NCI-H1417 (cell line): Measurements from ENCODE around the gene FBXL19.

Experiments used
- DNase-seq, 3 experiments: peaks; one replicate each; lab custom pipeline; 2025; lab: John Stamatoyannopoulos, UW

The FBXL19 gene

DNA sequence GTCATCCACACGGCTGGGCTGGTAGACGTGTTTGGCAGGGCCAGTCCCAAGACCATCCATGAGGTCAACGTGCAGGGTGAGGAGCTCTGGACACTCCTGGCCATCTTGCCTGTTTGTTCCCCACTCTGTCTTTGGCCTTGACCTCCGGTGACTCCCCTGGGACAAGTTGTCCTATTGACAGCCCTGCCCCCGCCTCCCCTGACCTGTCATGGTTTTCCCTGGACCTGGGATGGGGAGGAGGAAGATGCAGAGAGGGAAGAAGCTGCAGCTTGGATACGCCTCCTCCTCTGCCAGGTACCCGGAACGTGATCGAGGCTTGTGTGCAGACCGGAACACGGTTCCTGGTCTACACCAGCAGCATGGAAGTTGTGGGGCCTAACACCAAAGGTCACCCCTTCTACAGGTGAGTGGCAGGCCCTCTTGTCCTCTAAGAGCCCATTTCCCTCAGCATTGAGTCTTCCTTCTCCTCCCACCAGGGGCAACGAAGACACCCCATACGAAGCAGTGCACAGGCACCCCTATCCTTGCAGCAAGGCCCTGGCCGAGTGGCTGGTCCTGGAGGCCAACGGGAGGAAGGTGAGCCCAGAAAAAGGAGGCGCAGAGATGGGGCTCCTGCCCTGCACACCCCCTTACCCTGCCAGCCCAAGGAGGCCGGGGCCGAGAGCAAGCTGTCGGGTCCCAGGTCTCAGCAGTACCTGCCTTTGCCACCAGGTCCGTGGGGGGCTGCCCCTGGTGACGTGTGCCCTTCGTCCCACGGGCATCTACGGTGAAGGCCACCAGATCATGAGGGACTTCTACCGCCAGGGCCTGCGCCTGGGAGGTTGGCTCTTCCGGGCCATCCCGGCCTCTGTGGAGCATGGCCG is 63.0 kb downstream of the FBXL19 start:
- DNase-seq, result peak in 1 of 3 experiments; percentile 17

DNA sequence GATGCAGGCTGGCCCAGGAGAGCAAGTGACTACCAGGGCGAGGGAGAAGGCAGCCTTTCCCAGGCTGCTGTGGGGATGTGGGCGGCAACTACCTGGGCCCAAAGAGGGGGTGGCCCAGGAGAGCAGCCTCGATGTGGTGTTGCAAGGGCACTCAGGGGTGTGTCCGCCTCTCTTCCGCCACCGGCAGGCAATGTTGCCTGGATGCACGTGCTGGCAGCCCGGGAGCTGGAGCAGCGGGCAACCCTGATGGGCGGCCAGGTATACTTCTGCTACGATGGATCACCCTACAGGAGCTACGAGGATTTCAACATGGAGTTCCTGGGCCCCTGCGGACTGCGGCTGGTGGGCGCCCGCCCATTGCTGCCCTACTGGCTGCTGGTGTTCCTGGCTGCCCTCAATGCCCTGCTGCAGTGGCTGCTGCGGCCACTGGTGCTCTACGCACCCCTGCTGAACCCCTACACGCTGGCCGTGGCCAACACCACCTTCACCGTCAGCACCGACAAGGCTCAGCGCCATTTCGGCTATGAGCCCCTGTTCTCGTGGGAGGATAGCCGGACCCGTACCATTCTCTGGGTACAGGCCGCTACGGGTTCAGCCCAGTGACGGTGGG is 64.3 kb downstream of the FBXL19 start:
- no peak for DNase-seq

DNA sequence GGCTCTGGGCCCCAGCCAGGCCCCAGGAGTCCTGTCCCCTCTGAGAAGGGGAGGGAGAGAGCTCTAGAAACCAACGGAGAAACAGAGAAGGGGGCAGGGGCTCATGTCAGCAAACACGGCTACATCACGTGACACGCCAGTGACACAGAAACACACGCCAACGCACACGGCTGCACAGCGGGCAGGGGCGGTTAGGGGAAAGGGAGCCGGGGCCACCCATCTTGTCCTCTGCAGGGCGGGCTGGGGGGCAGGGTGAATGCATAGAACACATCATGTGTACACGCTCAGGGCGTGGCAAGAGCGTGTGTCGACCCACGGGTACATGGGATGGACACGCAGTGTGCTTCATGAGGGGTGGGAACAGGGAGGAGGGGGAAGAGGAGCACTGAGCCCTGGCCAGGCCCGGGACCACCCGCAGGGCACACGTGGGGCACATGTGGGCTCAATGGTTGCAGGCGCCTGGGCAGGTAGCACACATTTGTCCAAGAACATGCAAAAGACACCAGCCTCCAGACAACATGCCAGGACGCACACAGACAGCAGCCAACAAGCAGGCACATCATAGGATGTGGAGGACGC is 66.2 kb downstream of the FBXL19 start:
- no peak for DNase-seq

DNA sequence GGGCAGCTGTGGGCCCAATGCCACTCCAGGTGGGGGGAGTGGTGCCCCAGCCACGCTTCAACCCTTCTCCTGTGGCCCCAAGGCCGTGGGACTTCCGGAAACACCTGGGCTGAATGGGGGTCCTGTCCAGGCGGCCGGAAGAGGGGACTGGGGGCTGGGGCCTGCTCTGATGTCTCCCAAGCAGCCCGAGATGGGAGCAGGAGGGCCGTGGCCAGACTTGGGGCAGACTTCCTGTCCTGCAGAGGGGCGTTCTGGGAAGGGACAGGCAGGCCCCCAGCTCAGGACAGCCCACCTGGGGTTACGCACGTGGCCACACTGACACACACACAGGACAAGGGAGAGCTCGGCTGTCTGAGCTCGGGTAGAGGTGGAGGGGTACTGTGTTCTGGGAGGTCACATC is 66.7 kb downstream of the FBXL19 start:
- DNase-seq, result no peak

DNA sequence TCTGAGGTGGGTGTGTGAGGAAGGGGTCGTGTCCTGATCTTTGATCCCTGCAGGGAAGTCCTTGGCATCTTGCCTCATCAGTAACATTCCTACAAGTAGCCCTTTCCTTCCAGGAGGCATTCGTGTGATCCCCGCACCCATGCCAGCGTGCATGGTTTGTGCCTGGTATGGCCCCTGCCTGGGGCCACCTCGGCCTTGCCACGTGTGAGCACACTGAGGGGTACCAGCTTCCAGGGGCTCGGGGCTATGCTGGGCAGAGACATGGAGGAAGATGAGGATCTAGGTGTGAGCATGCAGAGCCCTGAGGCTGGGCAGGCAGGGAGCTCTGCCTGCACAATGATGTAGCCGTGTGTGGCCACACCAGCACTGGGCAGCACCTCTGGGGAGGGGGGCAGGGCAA is 67.7 kb downstream of the FBXL19 start:
- DNase-seq, result no peak

DNA sequence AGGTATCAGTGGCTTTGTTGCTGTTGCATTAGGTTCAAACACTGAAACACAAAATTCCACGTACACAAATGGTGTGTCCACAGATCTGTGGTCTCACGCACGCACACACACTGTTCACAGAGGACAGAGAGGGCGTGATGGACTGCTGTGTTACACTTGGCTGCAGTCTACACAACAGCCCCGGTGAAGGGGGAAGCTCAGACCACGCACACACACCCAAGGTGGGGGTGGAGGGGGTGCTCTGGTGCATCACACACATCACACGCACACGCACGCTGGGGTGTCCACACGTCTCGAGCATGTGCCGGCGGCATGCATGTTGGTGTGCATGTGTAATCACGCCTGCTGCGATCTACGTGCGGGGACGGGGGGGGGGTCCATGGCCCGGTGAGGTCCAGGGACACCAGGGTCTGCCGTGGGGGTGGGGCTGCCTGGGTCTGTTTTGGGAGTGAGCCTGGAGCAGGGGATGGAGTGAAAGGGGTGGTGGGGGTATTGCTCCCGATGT is 69.0 kb downstream of the FBXL19 start:
- no peak for DNase-seq

DNA sequence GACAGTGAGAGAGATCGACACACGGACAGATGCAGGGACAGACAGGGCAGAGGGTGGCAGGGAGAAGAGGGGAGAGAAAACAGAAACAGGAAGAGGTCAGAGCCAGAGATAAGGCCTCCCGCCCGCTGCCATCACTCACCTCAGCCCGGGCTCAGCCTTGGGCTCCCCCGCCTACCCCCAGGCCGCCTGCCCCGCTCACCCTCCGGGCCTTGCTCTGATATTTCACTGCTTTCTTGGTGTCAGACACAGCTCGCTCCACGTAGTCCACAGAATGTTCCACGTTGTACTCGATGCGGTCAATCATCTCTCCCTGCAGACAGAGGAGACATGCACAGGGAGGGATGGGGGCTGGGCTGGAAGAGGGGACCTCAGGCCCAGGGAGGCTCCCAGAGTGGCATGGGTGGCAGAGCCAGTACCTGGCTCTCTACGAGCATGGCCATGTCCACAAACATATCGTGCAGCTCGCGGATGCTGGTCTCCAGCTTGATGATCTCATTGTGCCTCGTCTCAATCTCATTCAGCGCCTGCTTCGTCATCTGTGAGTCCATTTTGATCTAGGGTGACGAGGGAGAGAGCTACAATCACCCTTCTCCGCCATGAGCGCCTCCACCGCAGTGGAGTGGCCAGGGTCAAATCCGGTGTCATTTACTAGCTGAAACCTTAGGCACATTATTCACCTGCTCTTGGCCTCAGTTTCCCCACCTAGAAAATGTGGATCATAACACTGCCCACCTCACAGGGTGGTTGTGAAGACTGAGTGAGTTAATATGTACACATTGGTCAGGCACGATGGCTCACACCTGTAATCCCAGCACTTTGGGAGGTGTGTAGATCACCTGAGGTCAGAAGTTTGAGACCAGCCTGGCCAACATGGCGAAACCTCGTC is 69.8 kb downstream of the FBXL19 start:
- no peak for DNase-seq

DNA sequence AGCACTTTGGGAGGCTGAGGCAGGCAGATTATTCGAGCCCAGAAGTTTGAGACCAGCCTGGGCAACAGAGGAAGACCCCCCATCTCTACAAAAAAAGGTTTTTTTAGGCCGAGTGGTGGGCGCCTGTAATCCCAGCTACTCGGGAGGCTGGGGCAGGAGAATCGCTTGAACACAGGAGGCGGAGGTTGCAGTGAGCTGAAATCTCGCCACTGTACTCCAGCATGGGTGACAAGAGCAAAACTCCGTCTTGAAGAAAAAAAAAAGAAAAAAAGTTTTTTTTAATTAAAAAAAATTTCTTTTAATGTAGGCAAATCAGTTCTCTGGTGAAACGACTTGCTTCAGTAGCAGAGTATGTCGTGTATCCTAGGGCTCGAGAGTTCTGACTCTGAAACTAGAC is 72.6 kb downstream of the FBXL19 start:
- no peak for DNase-seq

DNA sequence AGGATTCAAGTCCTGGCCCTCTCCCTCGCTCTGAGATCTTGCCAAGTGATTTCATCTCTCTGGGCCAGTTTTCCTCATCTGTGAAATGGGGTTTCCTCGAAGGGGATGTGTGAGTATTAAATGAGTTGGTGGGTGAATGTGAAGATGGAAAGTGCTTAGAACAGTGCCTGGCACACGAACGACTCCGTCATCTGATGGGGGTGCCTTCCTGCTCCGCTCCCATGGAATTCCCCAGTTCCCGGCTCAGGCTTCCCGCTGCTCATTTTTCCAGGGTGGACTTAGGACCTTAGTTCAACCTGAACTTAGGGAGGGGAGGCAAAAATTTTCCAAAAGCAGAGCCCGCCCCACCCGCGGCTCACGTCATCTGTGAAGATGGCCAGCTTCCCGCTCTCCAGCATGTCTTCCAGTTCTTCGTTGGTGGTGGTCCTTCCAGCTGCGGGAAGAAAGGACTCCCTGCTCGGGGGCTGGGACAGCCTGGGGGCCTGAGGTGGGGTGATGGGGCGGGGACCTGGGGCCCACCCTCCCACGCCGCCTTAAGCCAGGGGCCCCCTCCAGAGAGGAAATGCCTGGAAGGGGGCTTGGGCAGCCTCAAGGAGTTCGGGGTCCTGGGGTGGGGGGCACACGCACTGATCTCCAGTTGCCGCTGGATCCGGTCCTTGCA is 73.1 kb downstream of the FBXL19 start:
- no peak for DNase-seq

DNA sequence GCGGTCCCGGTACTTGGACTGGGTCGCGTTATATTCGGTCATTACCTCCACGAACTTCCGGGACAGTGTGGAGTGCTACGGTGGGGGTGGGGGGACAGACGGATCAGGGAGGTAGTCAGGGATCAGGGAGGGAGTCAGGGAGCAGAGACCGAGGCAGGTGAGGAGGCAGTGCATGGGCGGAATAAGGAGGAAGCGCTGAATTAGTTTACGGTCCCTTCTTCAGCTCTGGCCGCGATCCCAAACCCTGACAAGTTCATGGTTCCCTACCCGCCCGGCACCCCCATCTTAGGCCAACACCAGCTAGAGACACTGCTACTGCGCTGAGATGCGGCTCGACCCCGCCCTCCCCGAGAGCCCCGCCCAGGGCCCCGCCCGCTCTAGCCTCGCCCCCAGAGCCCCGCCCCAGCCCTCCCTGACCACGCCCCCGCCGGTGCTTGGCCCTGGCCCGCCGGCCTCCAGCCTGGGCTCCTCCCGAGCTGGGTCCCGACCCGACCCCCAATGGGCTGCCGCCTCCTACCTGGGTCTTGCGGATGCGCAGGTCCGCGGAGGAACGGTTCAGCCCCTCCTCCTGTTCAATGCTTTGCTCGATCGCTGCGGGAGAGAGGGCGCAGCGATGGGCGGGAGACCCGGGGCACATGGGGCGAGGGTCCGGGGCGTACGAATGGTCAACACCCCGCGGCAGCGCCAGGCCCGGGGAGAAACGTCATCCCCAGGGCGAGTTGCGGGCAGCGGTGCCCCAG is 73.8 kb downstream of the FBXL19 start:
- peak in 1 of 3 experiments; percentile 11 for DNase-seq

DNA sequence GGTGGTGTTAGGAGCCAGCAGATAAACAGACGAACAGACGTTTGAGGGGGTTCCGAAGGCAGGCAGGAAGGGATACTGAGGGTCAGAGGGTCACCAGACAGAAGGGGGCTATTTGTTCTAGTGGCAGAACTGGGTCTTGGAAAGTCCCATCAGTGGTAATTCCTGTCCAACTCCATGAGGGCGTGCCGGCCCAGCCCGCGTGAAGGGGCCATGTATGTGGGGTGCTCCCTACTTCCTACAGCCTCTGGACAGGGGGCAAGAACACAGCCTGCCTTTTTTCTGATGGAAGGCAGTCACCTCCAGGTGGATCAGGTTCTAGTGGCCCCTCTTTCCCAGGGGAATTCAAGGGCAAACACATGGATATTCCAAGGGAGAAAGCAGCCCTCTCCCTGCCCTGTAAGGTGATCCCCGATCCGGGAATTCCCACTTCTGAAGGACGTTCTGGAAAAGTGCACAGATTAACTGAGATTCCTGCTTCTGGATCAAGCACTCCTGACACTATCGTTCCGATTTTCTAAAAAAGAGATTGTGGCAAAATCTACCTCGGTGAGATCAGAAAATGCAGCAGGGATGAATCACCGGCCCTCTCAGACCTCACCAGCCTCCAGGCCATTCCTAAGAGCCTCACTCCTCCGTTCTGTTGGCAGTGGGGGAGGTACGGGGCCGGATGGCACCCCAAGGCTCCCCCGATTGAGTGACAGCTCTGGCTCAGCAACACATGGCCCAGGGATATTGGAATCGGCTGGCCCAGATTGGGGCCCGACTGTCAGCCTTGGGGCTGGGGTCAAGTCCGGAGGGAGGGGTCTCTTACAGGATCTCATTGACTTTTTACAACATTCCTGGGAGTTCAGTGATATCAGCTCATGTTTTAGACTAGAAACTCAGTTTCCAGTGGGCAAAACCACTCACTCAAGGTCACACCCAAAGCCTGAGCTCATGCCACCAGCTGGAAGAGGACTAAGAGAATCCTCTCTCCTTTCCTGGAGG is 74.6 kb downstream of the FBXL19 start:
- no peak for DNase-seq
